H54 (cell line): ENCODE data around the gene S100A6.
"Not testable (repeated sequence)": the region's sequence is repeated elsewhere in the genome, so short reads cannot be mapped to it uniquely, and the experiment has no call there.

Experiments used
- DNase-seq: peaks from one replicate; pipeline ENCODE4 v3.0.0; 2011; ENCODE audit warnings: low spot score, mixed read lengths; ENCODE audit not compliant: insufficient read length
- FAIRE-seq: peaks from 3 replicates; lab custom pipeline; 2011; peaks lifted over from hg19 to GRCh38; lab: Jason Lieb, UNC
- POLR2A ChIP-seq: IDR thresholded peaks from 2 replicates; pipeline ENCODE4 v1.6.1; 2011; ENCODE audit warnings: low read depth, mild to moderate bottlenecking, low read length

S100A6 gene

DNA sequence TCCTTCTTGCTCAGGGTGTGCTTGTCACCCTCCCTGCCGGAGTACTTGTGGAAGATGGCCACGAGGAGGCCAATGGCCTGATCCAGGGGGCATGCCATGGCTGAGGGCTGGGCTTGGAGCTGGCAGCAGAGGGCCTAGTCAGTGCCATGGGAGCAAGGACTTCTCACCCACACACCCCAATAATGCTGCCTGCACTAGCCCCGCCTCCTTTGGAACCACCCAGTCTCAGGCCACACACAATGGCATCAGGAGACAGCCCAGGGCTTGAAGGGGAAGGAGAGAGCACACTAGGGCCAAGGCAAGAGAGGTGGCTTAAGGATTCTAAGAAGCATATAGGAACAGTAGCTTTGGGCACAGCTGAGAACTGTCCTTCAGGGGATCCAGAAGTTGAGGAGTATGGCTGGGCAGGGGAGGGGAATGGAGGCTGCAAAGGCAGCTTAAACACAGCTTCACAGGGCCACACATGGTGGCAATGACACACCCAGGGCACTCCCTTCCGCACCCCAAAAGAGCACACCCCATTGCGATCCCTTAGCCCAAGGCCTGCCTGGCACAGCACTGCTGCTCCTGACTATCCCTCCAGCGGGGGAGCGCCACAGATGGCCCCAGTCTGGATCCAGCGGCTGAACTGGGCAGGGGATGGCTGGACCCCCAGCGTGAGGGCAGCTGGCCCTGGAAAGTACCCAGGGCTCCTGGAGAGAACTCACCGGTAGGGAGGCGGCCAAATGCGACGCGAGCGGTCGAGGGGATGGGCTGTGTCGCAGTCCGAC, at the start of gene S100A6:
Gene S100A6 (minus strand): TSS at position 750 of the 770 bp plus-strand sequence. CDS start 652 bp downstream, at position 98.
- no peak for FAIRE-seq
- no peak for DNase-seq
- peak; percentile 96 for TF ChIP-seq POLR2A

- DNase-seq (no peak), FAIRE-seq (no peak)
- TF ChIP-seq POLR2A, result no peak
These were observed 49.2 kb upstream of the S100A6 start for GRCh38 chr1:153585006-153585405.

DNA sequence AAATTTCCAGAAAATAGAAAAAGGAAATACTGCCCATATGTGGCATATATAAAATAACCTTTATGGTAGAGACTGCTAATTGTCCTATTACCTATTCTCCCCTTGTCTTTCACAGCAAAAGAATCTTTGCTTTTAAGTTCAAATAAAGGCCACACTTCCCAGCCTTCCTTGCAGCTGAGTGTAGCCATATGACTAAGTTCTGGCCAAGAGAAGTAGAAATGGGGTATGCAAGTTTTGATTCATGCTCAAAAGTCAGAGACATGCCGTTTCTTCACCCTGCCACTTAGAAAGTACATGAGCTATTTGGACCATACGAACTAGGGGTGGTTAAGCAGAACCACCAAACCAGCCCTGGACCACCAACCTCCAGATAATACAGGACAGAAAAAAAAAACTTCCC, 48.2 kb upstream of the S100A6 start:
- no peak for TF ChIP-seq POLR2A
- DNase-seq (no peak), FAIRE-seq (no peak)

GRCh38 chr1:153583514-153583913, 47.7 kb upstream of the S100A6 start:
- not testable (repeated sequence) for DNase-seq, FAIRE-seq

- not testable (repeated sequence) for DNase-seq, FAIRE-seq
These were observed 47.0 kb upstream of the S100A6 start for GRCh38 chr1:153582836-153583235.

- DNase-seq (no peak), FAIRE-seq (no peak)
These were observed 43.1 kb upstream of the S100A6 start for GRCh38 chr1:153578936-153579335.

DNA sequence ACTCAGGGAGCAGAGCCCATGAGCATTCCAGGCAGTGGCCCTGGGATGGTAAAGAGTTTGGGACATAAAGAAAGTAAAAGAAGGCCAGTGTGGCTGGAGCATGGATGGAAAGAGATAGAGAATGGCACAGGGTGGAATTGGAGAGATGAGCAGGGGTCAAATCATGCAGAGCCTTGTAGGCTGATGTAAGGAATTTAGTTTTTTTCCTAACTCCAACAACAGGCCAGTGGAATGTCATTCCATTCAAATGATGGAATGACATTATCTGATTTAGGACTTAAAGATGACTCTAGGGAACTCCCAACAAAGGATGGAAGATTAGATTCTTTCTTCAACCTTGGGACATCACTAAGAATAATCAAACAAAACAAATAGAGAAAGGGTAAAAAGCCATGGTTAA, 42.7 kb upstream of the S100A6 start:
- no peak for TF ChIP-seq POLR2A
- FAIRE-seq, result no peak
- DNase-seq, result no peak

More at GRCh38 chr1:153578936-153579335, 43.1 kb upstream of the S100A6 start:
- TF ChIP-seq POLR2A, result no peak

- TF ChIP-seq POLR2A, result no peak
- DNase-seq (no peak), FAIRE-seq (no peak)
These were observed 41.8 kb upstream of the S100A6 start for GRCh38 chr1:153577624-153578051.

DNA sequence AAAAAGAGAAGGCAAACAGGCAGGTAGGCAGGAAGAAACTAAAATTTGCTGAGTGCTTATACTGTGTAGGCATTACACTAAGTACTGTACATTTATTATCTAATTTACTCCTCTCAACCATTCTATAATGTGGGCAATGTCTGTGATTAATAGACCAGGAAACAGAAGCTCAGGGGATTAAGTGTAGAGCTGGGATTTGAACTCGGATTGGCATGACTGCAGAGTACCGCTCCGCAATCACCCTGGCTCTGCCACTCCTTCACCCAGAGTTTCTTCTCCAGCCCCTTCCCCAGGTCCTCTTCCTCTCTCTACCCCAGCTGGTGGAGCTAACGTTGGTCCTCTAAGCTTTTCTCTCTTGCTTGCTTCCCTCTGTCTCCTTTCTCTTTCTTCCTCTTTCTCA, 41.3 kb upstream of the S100A6 start:
- no peak for FAIRE-seq

GRCh38 chr1:153575497-153575896, 39.7 kb upstream of the S100A6 start:
- not testable (repeated sequence) for FAIRE-seq, DNase-seq

More for the DNA sequence above, 41.3 kb upstream of the S100A6 start:
- no peak for TF ChIP-seq POLR2A
- DNase-seq, result no peak

GRCh38 chr1:153575081-153575491, 39.3 kb upstream of the S100A6 start:
- not testable (repeated sequence) for FAIRE-seq, DNase-seq

- DNase-seq (no peak), FAIRE-seq (no peak)
- no peak for TF ChIP-seq POLR2A
These were observed 37.6 kb upstream of the S100A6 start for GRCh38 chr1:153573351-153573750.

- peak; percentile 72 for DNase-seq
- no peak for TF ChIP-seq POLR2A
- FAIRE-seq, result no peak
These were observed 36.8 kb upstream of the S100A6 start for GRCh38 chr1:153572569-153573015.

- DNase-seq (no peak), FAIRE-seq (no peak)
- no peak for TF ChIP-seq POLR2A
These were observed 35.9 kb upstream of the S100A6 start for GRCh38 chr1:153571706-153572105.

GRCh38 chr1:153570874-153571273, 35.1 kb upstream of the S100A6 start:
- FAIRE-seq (no peak), DNase-seq (no peak)
- TF ChIP-seq POLR2A, result no peak

DNA sequence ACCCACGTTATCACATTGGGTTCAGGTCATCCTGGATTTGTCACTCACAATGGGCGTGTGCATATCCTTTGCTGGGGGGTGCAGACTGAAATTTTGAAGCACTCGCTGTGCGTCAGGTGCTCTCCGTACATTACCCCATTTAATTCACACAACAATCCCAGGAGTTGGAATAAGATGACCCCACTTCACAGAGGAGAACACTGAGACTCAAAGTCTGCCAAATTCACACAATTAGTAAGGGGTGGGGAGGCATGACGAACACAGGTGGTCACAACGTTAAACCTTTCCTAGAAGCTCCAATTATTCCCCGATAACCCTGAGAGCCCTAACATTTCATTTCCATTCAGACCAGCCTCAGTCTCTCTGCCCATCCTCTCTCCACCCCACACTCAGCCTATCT, 33.7 kb upstream of the S100A6 start:
- DNase-seq (no peak), FAIRE-seq (no peak)
- TF ChIP-seq POLR2A, result no peak
